KOPT-K1 (cell line): ENCODE results near the gene SRGAP1.
"Not testable (repeated sequence)": the region's sequence is repeated elsewhere in the genome, so short reads cannot be mapped to it uniquely, and the experiment has no call there.

Experiments
- H3K27ac ChIP-seq: fragments of 200-600 bp; sonication (generic); 2 replicates; pipeline ENCODE4 v1.5.1; 2016; ENCODE audit warnings: antibody characterized with exemption, mild to moderate bottlenecking, low read depth, low read length; ENCODE audit not compliant: poor library complexity, severe bottlenecking
- H3K36me3 ChIP-seq: fragments of 200-600 bp; sonication (generic); 2 replicates; pipeline ENCODE4 v1.5.1; 2017; ENCODE audit warnings: antibody characterized with exemption, mild to moderate bottlenecking, low read length, moderate library complexity; ENCODE audit not compliant: insufficient read depth
- H3K9me3 ChIP-seq: fragments of 200-600 bp; sonication (generic); 2 replicates; pipeline ENCODE4 v1.5.1; 2017; ENCODE audit warnings: antibody characterized with exemption, low read length, mild to moderate bottlenecking; ENCODE audit not compliant: insufficient read depth, poor library complexity, severe bottlenecking

Gene SRGAP1

GRCh38 chr12:64147875-64148274 is 303.4 kb downstream of the SRGAP1 start:
- H3K36me3 ChIP-seq, result no peaks in the 10 kb centered on the region

GRCh38 chr12:64154677-64155076 is 310.2 kb downstream of the SRGAP1 start:
- Histone ChIP-seq H3K36me3 (no peaks in the 10 kb centered on the region), H3K27ac (no peak overlapping the region), H3K9me3 (no peaks in the 10 kb centered on the region)

More at GRCh38 chr12:64147875-64148274, 303.4 kb downstream of the SRGAP1 start:
- H3K27ac ChIP-seq, result no peak overlapping the region
- no peaks in the 10 kb centered on the region for H3K9me3 ChIP-seq

GRCh38 chr12:64157110-64157509 is 312.6 kb downstream of the SRGAP1 start:
- H3K36me3 ChIP-seq, result no peaks in the 10 kb centered on the region
- H3K9me3 ChIP-seq, result no peaks in the 10 kb centered on the region
- no peak overlapping the region for H3K27ac ChIP-seq

GRCh38 chr12:64160021-64160710 is 315.7 kb downstream of the SRGAP1 start:
- H3K9me3 ChIP-seq, result no peaks in the 10 kb centered on the region
- no peak overlapping the region for H3K27ac ChIP-seq
- H3K36me3 ChIP-seq, result no peaks in the 10 kb centered on the region

- no peaks in the 10 kb centered on the region for H3K36me3 ChIP-seq
- no peak overlapping the region for H3K27ac ChIP-seq
- no peaks in the 10 kb centered on the region for H3K9me3 ChIP-seq
Measured at GRCh38 chr12:64160711-64161060, 316.2 kb downstream of the SRGAP1 start.

GRCh38 chr12:64166606-64167005 is 322.1 kb downstream of the SRGAP1 start:
- not testable (repeated sequence) for H3K36me3 ChIP-seq, H3K27ac ChIP-seq, H3K9me3 ChIP-seq

DNA sequence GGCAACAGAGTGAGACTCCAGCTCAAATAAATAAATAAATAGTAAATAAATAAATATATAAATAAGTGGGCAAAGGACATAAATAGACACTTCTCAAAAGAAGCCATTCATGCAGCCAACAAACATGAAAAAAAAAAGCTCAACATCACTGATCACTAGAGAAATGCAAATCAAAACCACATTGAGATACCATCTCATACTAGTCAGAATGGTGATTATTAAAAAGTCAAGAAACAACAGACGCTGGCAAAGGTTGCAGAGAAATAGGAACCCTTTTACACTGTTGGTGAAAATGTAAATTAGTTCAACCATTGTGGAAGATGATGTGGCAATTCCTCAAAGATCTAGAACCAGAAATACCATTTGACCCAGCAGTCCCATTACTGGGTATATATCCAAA is 322.5 kb downstream of the SRGAP1 start:
- not testable (repeated sequence) for H3K36me3 ChIP-seq, H3K27ac ChIP-seq, H3K9me3 ChIP-seq

GRCh38 chr12:64170024-64170423 is 325.5 kb downstream of the SRGAP1 start:
- H3K27ac ChIP-seq, result no peak overlapping the region
- no peaks in the 10 kb centered on the region for H3K36me3 ChIP-seq
- H3K9me3 ChIP-seq, result no peaks in the 10 kb centered on the region

DNA sequence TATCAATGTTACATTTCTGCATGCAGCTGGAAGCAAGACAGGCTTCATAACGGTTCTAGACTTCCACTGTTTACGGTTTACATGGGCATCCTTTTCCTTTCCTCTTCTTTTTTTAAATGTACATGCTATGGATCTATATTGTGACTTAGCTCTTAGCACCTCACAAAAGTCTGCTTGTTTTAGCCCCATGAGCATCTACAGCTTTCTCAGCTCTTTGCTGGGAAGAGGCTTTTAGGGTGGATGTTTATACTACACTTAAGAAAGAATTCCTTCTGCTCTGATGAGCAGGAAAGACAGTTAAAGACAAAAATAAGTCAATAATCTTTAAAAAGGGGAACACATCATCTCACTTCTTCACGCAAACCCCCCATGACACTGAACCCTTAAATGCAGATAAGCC is 326.2 kb downstream of the SRGAP1 start:
- no peak overlapping the region for H3K27ac ChIP-seq
- H3K36me3 ChIP-seq, result no peaks in the 10 kb centered on the region
- no peaks in the 10 kb centered on the region for H3K9me3 ChIP-seq

DNA sequence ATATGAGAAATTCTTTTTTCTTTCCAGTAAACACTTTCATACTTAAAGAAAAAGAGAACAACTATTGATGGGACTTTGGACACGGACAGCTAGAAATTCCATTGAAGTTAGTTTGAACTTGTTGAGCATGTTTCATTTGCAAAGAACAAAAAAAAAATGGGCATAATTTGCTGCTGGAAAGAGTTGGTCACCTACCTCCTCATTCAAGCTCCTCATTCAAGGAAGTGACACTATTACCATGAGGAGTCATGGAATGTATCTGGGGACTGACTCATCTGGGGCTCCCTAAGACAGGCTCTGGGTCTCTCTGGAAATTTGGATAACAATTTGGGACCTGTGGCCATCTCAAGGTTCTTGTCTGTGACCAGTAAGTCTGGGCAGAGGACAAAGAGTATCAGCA is 327.2 kb downstream of the SRGAP1 start:
- Histone ChIP-seq H3K36me3 (no peaks in the 10 kb centered on the region), H3K9me3 (no peaks in the 10 kb centered on the region), H3K27ac (no peak overlapping the region)

DNA sequence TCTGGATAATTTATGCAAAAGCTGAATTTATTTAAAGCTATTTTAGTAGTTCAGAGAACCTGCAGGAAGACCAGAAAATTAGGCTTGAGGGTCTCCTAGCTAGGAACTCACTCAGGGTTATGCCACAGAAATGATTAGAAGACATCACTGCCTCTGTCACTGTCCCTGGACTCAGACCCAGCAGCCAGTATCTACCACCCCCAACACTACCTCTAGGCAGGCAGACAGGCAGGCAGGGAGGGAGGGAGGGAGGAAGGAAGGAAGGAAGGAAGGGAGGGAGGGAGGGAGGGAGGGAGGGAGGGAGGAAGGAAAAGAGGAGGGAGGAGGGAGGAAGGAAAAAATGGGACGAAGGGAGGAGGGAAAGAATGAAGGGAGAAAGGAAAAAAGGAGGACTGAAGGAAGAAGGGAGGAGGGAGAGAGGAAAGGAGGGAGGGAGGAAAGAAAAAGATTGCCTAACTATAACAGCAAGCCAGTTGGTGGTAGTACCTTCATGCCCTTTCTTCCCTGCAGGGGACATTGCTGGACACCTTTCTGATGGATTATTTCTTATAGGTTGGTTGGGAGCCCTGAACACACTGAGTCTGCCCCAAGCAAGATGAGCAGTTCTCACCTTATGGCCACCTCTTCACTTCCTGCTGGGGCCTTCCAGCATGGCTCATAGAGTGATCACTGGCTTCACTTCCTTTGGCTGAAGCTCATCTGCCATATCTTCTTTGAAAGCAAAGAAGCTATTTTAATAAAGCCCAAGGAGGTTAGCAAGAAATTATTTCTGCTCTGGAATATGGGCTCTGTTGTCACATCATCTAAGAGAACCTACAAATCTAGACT is 327.9 kb downstream of the SRGAP1 start:
- Histone ChIP-seq H3K27ac (no peak overlapping the region), H3K36me3 (no peaks in the 10 kb centered on the region)

DNA sequence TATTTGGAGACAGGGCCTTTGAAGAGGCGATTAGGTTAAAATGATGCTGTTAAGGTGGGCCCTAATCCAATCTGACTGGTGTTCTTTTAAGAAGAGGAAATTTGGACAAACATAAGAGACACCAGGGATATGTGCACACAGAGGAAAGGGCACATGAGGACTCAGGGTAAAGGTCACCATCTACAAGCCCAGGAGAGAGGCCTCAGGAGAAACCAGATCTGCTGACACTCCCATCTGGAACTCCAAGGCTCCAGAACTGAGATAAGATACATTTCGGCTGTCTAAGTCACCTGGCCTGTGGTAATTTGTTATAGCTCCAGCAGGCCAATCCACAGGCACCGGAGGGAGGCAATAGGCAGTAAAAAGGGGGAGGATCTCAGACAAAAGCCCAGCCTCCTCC is 329.0 kb downstream of the SRGAP1 start:
- Histone ChIP-seq H3K27ac (no peak overlapping the region), H3K9me3 (no peaks in the 10 kb centered on the region), H3K36me3 (no peaks in the 10 kb centered on the region)

More for the DNA sequence above, 327.9 kb downstream of the SRGAP1 start:
- no peaks in the 10 kb centered on the region for H3K9me3 ChIP-seq

- Histone ChIP-seq H3K36me3 (no peaks in the 10 kb centered on the region), H3K27ac (no peak overlapping the region)
Measured at GRCh38 chr12:64175254-64175945, 330.9 kb downstream of the SRGAP1 start.

DNA sequence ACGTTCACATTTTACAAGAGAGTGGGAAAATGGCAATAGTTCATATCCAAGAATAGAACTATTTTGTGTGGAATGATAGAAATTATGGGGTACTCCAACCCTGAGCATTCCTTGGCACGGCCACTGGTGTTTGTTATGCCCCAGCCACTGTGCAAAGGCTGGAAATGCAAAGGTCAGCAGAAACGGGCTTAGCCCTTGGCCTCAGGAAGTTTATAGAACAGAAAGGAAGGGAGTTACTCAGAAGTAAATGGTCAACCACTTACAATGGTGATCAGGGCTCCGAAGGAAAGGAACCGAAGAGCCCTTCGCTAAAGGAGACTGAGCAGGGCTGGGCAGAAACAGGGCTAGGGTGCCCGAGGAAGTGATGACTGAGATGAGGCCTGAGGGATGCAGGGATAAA is 332.5 kb downstream of the SRGAP1 start:
- Histone ChIP-seq H3K36me3 (no peaks in the 10 kb centered on the region), H3K9me3 (no peaks in the 10 kb centered on the region), H3K27ac (no peak overlapping the region)

More at GRCh38 chr12:64175254-64175945, 330.9 kb downstream of the SRGAP1 start:
- H3K9me3 ChIP-seq, result no peaks in the 10 kb centered on the region

DNA sequence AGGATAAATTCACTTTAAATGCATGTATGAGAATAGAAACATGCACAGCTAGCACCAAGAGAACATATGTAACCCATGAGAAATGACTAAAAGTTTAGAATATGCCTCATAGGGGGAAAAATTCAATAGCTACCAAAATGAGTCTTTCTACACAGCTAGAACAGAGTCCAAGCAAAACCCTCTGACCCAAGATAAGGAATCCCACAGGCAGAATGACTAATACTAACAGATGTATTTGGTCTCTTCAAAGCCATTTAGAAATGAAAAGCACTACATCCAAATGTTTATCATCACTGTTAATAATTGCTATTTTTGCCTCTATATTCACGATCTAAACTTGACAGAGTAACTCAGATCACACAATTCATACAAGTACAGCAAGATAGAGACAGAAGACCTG is 333.6 kb downstream of the SRGAP1 start:
- no peaks in the 10 kb centered on the region for H3K9me3 ChIP-seq
- H3K36me3 ChIP-seq, result no peaks in the 10 kb centered on the region
- no peak overlapping the region for H3K27ac ChIP-seq
